HEK293 (cell line): Measurements from ENCODE around the gene SEC24B.

Source experiments
- CTCF ChIA-PET: fragments of 350-600 bp; formaldehyde crosslinking; extraction: SDS; loops from one replicate; lab custom pipeline; 2021; ENCODE audit warnings: antibody characterized with exemption; lab: Yijun Ruan, JAX
- POLR2A ChIA-PET: fragments of 300-600 bp; formaldehyde crosslinking; extraction: SDS; loops from one replicate; lab custom pipeline; 2020; ENCODE audit warnings: antibody characterized with exemption, inconsistent platforms; lab: Yijun Ruan, JAX
- H3K27ac ChIP-seq: fragments of 200-500 bp; sonication (Bioruptor generic); 2 replicates; pipeline ENCODE4 v1.5.1; 2014; ENCODE audit warnings: low read depth, low read length, control low read depth, inconsistent platforms; ENCODE audit errors: extremely low read depth
- H3K36me3 ChIP-seq, 2 experiments: fragments of 200-500 bp in 1 of 2; sonication (Bioruptor generic) in 1 of 2; 1 replicate in 1 of 2; 2 replicates in 1 of 2; pipeline ENCODE4 v1.5.1; 2014 to 2017; ENCODE audit warnings: inconsistent platforms in 2 of 2, low read length in 2 of 2; ENCODE audit not compliant: control insufficient read depth in 2 of 2, insufficient read depth in 1 of 2
- H3K4me1 ChIP-seq: fragments of 200-500 bp; sonication (Bioruptor generic); 2 replicates; pipeline ENCODE4 v1.5.1; 2014; ENCODE audit warnings: mild to moderate bottlenecking, low read length, inconsistent platforms; ENCODE audit not compliant: control insufficient read depth, insufficient read depth
- H3K4me3 ChIP-seq: 2 replicates; pipeline ENCODE4 v1.5.1; 2011; ENCODE audit warnings: low read depth, mild to moderate bottlenecking, control low read depth, low read length, moderate library complexity
- H3K9me3 ChIP-seq: fragments of 200-500 bp; sonication (Bioruptor generic); 2 replicates; pipeline ENCODE4 v1.5.1; 2014; ENCODE audit warnings: low read depth, low read length, inconsistent platforms; ENCODE audit not compliant: control insufficient read depth, insufficient read depth
- CTCF ChIP-seq: fragments of 450-650 bp; formaldehyde crosslinking; IDR thresholded peaks from 2 replicates; pipeline ENCODE4 v1.5.1; 2016; ENCODE audit warnings: missing biosample characterization, missing genetic modification characterization
- IKZF3 ChIP-seq: fragments of 450-650 bp; IDR thresholded peaks from 2 replicates; pipeline ENCODE4 v1.5.0; 2018; ENCODE audit warnings: missing biosample characterization, mild to moderate bottlenecking, missing genetic modification characterization, moderate library complexity
- KLF10 ChIP-seq: fragments of 450-650 bp; IDR thresholded peaks from 2 replicates; pipeline ENCODE4 v1.5.1; 2018; ENCODE audit warnings: missing biosample characterization, mild to moderate bottlenecking, missing genetic modification characterization
- PRDM10 ChIP-seq: fragments of 450-650 bp; formaldehyde crosslinking; IDR thresholded peaks from 2 replicates; pipeline ENCODE4 v1.5.1; 2016; ENCODE audit warnings: missing biosample characterization, missing genetic modification characterization
- PRDM4 ChIP-seq: fragments of 450-650 bp; formaldehyde crosslinking; IDR thresholded peaks from 2 replicates; pipeline ENCODE4 v1.5.1; 2017; ENCODE audit warnings: missing biosample characterization, missing genetic modification characterization
- SETDB1 ChIP-seq: IDR thresholded peaks from one replicate; pipeline ENCODE4 v1.6.1; 2017; ENCODE audit warnings: mild to moderate bottlenecking, low read length, moderate library complexity, mixed read lengths; ENCODE audit not compliant: insufficient read length
- SP2 ChIP-seq: fragments of 450-650 bp; formaldehyde crosslinking; IDR thresholded peaks from 2 replicates; pipeline ENCODE4 v1.5.1; 2016; ENCODE audit warnings: missing biosample characterization, missing genetic modification characterization
- ZBTB20 ChIP-seq: fragments of 450-650 bp; formaldehyde crosslinking; IDR thresholded peaks from 2 replicates; pipeline ENCODE4 v1.5.1; 2016; ENCODE audit warnings: missing biosample characterization, missing genetic modification characterization
- ZNF23 ChIP-seq: fragments of 450-650 bp; formaldehyde crosslinking; IDR thresholded peaks from 2 replicates; pipeline ENCODE4 v1.5.1; 2016; ENCODE audit warnings: missing biosample characterization, missing genetic modification characterization, borderline replicate concordance
- ZNF311 ChIP-seq: fragments of 450-650 bp; formaldehyde crosslinking; IDR thresholded peaks from 2 replicates; pipeline ENCODE4 v1.5.1; 2017; ENCODE audit warnings: missing biosample characterization, missing genetic modification characterization, borderline replicate concordance
- ZNF37A ChIP-seq: fragments of 450-650 bp; IDR thresholded peaks from 2 replicates; pipeline ENCODE4 v1.5.1; 2018; ENCODE audit warnings: missing biosample characterization, missing genetic modification characterization
- ZNF449 ChIP-seq: fragments of 450-650 bp; formaldehyde crosslinking; IDR thresholded peaks from 2 replicates; pipeline ENCODE4 v1.5.1; 2017; ENCODE audit warnings: missing biosample characterization, mild to moderate bottlenecking, missing genetic modification characterization, moderate library complexity
- ZXDB ChIP-seq: fragments of 450-650 bp; formaldehyde crosslinking; IDR thresholded peaks from 2 replicates; pipeline ENCODE4 v1.5.1; 2016; ENCODE audit warnings: missing biosample characterization, missing genetic modification characterization

Gene SEC24B

GRCh38 chr4:109389369-109390114 lies 44.1 kb upstream of the SEC24B start:
- no peak overlapping the region for H3K27ac ChIP-seq
- no peak overlapping the region for H3K4me3 ChIP-seq

More at GRCh38 chr4:109389369-109390114, 44.1 kb upstream of the SEC24B start:
- CTCF ChIA-PET = no interaction called here
- TF ChIP-seq ZBTB20 (tag by site-specific recombination) (no peak), PRDM4 (tag by site-specific recombination) (no peak), ZNF449 (0 out of 2 replicates have a peak, but pooled peaks have one; percentile 19), CTCF (no peak), ZNF37A (tag by site-specific recombination) (no peak), ZXDB (tag by site-specific recombination) (no peak), SETDB1 (no peak), IKZF3 (tag by site-specific recombination) (no peak), PRDM10 (0 out of 2 replicates have a peak, but pooled peaks have one; percentile 19), SP2 (tag by site-specific recombination) (no peak), KLF10 (tag by site-specific recombination) (no peak), ZNF23 (tag by site-specific recombination) (no peak), ZNF311 (tag by site-specific recombination) (no peak)
- Histone ChIP-seq H3K4me1 (0 out of 2 replicates have a peak, but pooled peaks cover 2% of the 10 kb centered on the region), H3K36me3 (no peaks in the 10 kb centered on the region), H3K9me3 (no peaks in the 10 kb centered on the region)
- POLR2A ChIA-PET = no interaction called here
